Measurements from ENCODE around the gene CDH23. TPM values are rescaled to one million over a fixed set of nuclear protein-coding genes. Genes with fewer than 3 reads are reported as not detected.
A peak's percentile ranks its signal among the peaks of the same experiment; 100 is the strongest.

CDH23 gene
- total and polyA plus RNA-seq, 2 of the 8 experiments (the other 6 are each of a cell fraction or from before 2014, with no cell fraction given), result 1.9 to 4.9 TPM

DNA sequence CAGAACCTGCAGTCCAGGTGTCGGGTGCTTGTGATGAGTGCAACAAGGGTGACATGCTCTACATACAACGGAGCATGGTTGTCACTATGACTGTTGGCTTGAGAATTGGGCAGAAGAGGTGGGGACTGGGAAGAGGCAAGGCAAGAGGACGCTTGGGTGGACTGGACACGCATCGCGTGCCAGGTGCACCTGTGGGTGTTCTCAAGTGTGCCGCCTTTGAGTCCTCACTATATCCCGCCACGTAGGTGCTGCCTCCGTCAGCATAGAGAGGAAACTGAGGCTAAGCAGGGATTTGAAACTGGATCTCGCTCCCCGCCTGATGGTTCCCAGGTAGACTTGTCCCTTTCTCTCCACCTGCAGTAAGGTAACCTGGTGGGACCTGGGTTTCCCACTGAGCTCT, 27.2 kb downstream of the CDH23 start:
- no peak overlapping the region for H2AFZ ChIP-seq (ENCODE audit: low read length)
- H4K91ac ChIP-seq (replicated peaks; ENCODE audit: insufficient read length, low read length), result no peak overlapping the region
- POLR2A ChIA-PET (ENCODE audit: partially characterized antibody), result interaction anchor here (1.1 kb wide), 1 partner anchor 28 kb away, joined by 3 read pairs; no protein-coding TSS in a partner anchor
- H2BK120ac ChIP-seq (replicated peaks; ENCODE audit: low read depth, low read length), result no peak overlapping the region
- no peaks in the 10 kb centered on the region for H3K36me3 ChIP-seq (ENCODE audit: control insufficient read depth in 2 of 4, insufficient read depth in 4 of 4, low read length in 3 of 4)
- no peak overlapping the region for H3K18ac ChIP-seq (ENCODE audit: extremely low read depth, low read length)
- H3K79me2 ChIP-seq (ENCODE audit: control insufficient read depth in 1 of 2, insufficient read depth in 2 of 2, low read length in 2 of 2), result no peaks in the 10 kb centered on the region
- H3K23ac ChIP-seq (ENCODE audit: insufficient read length), result no peak overlapping the region
- no peak overlapping the region for H4K5ac ChIP-seq (ENCODE audit: insufficient read length, low read depth, low read length)
- H3K9ac ChIP-seq (replicated peaks in 1 of 4; ENCODE audit: extremely low read depth in 1 of 4, low read depth in 3 of 4, low read length in 3 of 4), result no peak overlapping the region
- no peak overlapping the region for H3K27ac ChIP-seq (ENCODE audit: low read depth, low read length)
- FAIRE-seq, result no peak
- H4K8ac ChIP-seq (ENCODE audit: extremely low read depth, insufficient read depth, low read length), result no peak overlapping the region
- H3K9me3 ChIP-seq (ENCODE audit: insufficient read depth in 2 of 2, low read depth in 1 of 2, low read length in 1 of 2), result no peaks in the 10 kb centered on the region
- H2AK5ac ChIP-seq (ENCODE audit: low read depth, low read length), result no peak overlapping the region
- DNase-seq (ENCODE audit: low read depth in 1 of 2, low spot score in 2 of 2), result peak in 1 of 2 experiments; percentile 39
- H2BK20ac ChIP-seq (ENCODE audit: low read length), result no peak overlapping the region
- CTCF ChIA-PET (ENCODE audit: partially characterized antibody), result interaction anchor here (0.8 to 7.2 kb wide), 6 partner anchors 8 to 104 kb away, joined by 3 to 70 read pairs (median 4); partner anchors contain the start of genes CDH23 and SLC29A3
- peaks cover 0 to 4% (median under 1%) of the 10 kb centered on the region in 4 experiments; a peak in 3 of 7 replicates for H3K27me3 ChIP-seq (replicated peaks in 1 of 4; ENCODE audit: control insufficient read depth in 3 of 4, extremely low read depth in 1 of 4, insufficient read depth in 3 of 4, low read length in 3 of 4)
- H3K4me3 ChIP-seq (ENCODE audit: extremely low read depth in 1 of 4, insufficient read depth in 2 of 4, low read depth in 3 of 4, low read length in 4 of 4), result no peak overlapping the region
- H2BK5ac ChIP-seq (ENCODE audit: low read depth, low read length), result no peak overlapping the region
- H2BK15ac ChIP-seq (ENCODE audit: low read length), result no peak overlapping the region
- no peak overlapping the region for H3K4me2 ChIP-seq (ENCODE audit: insufficient read depth in 1 of 2, low read depth in 2 of 2, low read length in 2 of 2)
- H3K4ac ChIP-seq (replicated peaks; ENCODE audit: insufficient read length, low read depth, low read length), result no peak overlapping the region
- no peaks in the 10 kb centered on the region for H3K79me1 ChIP-seq (ENCODE audit: low read depth, low read length)
- H3K56ac ChIP-seq (replicated peaks; ENCODE audit: insufficient read length, low read depth, low read length), result no peak overlapping the region
- peaks cover 0 to 2% (median 2%) of the 10 kb centered on the region in 4 experiments; a peak in 3 of 7 replicates for H3K4me1 ChIP-seq (replicated peaks in 1 of 4; ENCODE audit: control insufficient read depth in 3 of 4, insufficient read depth in 4 of 4, low read length in 3 of 4)
- H3K14ac ChIP-seq (ENCODE audit: insufficient read length), result no peak overlapping the region
- no peak overlapping the region for H2BK12ac ChIP-seq (ENCODE audit: low read depth, low read length)
- peaks cover 3% of the 10 kb centered on the region; the same call in 1 of the 2 replicates for H3K23me2 ChIP-seq (ENCODE audit: low read depth, low read length)
- H4K20me1 ChIP-seq (replicated peaks in 1 of 2; ENCODE audit: control insufficient read depth in 1 of 2, insufficient read depth in 2 of 2, low read length in 2 of 2), result peaks cover 0 to 3% of the 10 kb centered on the region in 2 experiments
- 88% methylated on average over 12 of the region's 12 CpGs; no CpG with 5 or more reads in 1 of the 2 experiments for WGBS, 2 experiments (ENCODE audit: extremely low coverage in 1 of 2, insufficient coverage in 1 of 2, insufficient read length in 1 of 2, insufficient replicate concordance in 2 of 2, low coverage in 1 of 2, low lambda C conversion rate in 2 of 2, missing lambda C conversion rate in 1 of 2)
- TF ChIP-seq MAFK (IDR thresholded peaks at IDR 0.05; ENCODE audit: low read depth, low read length), result no peak
- TF ChIP-seq KDM5A (IDR thresholded peaks at IDR 0.05; ENCODE audit: low read length), result no peak
- no peak for TF ChIP-seq CEBPB (IDR thresholded peaks at IDR 0.05; ENCODE audit: low read depth, low read length)
- TF ChIP-seq KDM4A (IDR thresholded peaks at IDR 0.05; ENCODE audit: low read depth, low read length, severe bottlenecking), result no peak
- no peak for TF ChIP-seq RBBP5 (IDR thresholded peaks at IDR 0.05; ENCODE audit: borderline replicate concordance, low read depth, low read length)
